Thyroid gland (tissue), 4 donors: ENCODE results near the gene NFASC.

ENCODE experiments used
- POLR2A ChIP-seq, 2 donors: fragments of 450-650 bp; IDR thresholded peaks; one replicate each; pipeline ENCODE4 v1.6.1; 2017; ENCODE audit warnings: antibody characterized with exemption in 2 of 2, mild to moderate bottlenecking in 2 of 2, moderate library complexity in 1 of 2
- TF ChIP-seq, protein P1 (sequence below), 6 experiments: fragments of 200-600 bp in 3 of 6; fragments of 450-650 bp in 3 of 6; sonication (generic) in 3 of 6; IDR thresholded peaks; one replicate each; pipeline ENCODE4 v1.5.1; 2016 to 2019; ENCODE audit warnings: antibody characterized with exemption in 6 of 6, mild to moderate bottlenecking in 2 of 6, inconsistent platforms in 1 of 6, moderate library complexity in 1 of 6

GRCh38 chr1:204826970-204827369 is 43.7 kb upstream of the NFASC start:
- TF ChIP-seq, protein P1, sequence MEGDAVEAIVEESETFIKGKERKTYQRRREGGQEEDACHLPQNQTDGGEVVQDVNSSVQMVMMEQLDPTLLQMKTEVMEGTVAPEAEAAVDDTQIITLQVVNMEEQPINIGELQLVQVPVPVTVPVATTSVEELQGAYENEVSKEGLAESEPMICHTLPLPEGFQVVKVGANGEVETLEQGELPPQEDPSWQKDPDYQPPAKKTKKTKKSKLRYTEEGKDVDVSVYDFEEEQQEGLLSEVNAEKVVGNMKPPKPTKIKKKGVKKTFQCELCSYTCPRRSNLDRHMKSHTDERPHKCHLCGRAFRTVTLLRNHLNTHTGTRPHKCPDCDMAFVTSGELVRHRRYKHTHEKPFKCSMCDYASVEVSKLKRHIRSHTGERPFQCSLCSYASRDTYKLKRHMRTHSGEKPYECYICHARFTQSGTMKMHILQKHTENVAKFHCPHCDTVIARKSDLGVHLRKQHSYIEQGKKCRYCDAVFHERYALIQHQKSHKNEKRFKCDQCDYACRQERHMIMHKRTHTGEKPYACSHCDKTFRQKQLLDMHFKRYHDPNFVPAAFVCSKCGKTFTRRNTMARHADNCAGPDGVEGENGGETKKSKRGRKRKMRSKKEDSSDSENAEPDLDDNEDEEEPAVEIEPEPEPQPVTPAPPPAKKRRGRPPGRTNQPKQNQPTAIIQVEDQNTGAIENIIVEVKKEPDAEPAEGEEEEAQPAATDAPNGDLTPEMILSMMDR (IDR thresholded peaks at IDR 0.05), result no peak
- TF ChIP-seq POLR2A (IDR thresholded peaks at IDR 0.05), result no peak
